GM19099 (cell line): Measurements from ENCODE around the gene TGFBR3.

ENCODE experiments used
- POLR2A ChIP-seq: IDR thresholded peaks from 3 replicates; pipeline ENCODE4 v1.6.1; 2011; ENCODE audit warnings: low read depth; ENCODE audit not compliant: insufficient read length; ENCODE audit errors: extremely low read depth

The TGFBR3 gene

DNA sequence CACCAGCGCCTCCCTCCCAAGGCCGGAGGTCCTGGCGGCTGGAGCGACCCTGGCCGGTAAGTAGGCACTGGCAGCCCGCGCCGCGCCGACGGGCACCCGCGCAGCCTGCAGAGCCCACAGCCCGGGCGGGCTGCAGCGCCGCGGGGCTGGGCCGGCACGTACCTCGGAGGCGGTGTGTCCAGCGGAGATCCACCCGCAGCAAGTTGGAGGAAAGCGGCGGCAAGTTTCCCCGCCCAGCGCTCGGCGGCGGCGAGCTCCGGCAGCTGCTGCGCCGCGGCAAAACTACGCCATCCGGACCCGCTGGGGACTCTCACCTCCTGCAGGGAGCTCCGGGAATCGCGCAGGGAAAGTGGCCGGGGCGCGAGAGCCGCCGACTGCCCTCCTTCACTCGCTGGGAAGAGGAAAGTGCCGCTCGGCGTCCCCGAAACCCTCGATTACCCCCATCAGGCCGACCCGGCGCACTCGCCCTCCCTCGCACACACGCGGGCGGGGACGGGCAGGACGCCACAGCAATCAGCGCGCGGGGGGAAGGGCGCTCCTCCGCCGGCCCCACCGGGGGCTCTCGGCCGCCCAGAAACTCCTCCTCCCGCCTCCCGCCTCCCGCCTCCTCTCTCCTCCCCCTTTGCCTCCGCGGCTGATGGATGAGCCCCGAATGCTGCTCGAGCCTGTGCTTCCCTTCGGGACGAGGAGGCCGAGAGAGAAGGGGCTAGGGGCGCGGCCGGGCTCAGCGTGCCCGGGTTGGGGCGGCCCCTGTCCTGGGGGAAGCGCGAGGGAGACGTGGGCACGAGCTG, at the start of gene TGFBR3:
Gene TGFBR3, minus strand, starts transcription at position 436 of the 791 bp plus-strand sequence. CDS start 24,620 bp downstream, outside the sequence.
- TF ChIP-seq POLR2A = no peak

DNA sequence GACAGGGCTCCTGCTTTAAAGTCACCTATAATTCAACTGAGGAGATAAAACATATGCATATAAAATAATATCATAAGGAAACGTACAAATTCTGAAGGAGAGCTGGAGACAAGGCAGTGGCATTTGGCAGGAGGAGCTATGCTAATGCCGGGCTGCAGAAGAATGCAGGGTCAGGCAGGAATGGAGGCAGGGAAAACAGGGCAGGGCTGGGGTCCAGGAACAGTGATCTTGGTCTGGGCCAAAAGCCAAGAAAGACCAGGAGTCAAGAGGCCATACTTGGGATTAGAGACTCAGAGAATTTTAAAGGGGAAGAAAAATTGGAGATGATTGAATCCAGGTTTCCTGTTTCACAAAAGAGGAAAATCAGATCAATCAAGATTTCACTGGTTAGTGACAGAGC, 43.3 kb upstream of the TGFBR3 start:
- no peak for TF ChIP-seq POLR2A

DNA sequence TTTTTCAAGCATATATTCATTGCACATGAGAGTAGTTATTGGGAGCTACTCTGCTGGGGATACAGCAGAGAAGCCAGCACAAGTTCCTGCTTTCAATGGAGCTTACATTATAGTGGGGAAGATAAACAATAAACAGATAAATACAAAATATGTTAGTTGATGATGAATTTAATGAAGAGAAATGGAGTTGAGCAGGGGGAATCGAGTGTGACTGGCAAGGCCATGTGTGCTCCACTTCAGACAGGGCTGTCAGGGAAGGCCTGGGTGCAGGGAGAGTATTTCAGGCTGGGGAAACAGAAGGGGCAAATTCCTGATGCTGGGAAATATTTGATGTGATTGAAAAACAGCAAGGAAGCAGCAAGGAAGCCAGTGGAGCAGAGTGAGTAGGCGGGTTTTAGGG, 42.1 kb upstream of the TGFBR3 start:
- no peak for TF ChIP-seq POLR2A

DNA sequence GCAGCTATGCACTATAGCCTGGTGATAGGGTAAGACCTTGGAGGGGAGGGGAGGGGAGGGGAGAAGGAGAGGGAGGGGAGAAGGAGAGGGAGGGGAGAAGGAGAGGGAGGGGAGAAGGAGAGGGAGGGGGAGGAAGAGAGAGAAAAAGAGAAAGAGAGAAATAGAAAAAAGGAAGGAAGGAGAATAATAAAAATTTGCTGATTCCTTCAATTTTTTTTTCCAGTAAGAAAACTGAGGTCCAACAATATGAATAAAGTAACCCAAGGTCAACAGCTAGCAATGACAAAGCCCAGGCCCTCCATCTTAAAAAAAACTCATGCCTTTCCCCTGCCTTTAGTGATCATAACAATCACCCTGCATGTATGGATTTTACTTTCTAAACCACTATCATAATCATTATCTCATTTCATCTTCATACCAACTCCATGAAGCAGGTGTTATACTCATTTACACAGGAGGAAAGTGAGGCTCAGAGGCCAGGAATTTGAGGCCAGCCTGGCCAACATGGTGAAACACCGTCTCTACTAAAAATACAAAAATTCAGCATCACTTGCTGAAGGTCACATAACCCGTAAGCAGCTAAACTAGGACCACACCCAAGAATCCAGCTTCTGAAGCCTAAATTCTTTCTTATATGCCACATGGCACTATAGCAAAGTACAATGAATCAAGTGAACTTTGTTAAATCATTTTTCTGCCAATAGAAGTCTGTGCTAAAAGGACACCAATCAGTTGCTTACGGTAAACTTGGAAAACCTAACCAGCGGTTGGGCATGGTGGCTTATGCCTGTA, 39.9 kb upstream of the TGFBR3 start:
- TF ChIP-seq POLR2A = no peak

DNA sequence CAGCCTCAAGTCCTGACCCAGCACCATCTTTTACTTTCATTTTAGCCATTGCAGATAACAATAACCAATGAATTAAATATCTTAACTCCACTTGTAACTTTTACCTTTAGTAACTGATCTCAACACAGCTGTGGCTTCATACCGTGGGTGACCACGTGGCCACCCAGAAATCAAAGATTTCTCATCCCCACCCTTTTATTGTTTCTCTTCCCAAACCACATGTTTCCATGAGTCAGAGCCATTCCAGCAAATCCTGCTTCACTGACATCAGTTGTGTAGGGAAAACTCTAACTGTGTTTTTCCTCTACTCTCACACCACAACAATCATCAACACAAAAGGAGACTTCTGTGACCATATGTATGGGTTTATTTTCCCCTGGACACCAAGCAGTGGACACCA, 38.2 kb upstream of the TGFBR3 start:
- no peak for TF ChIP-seq POLR2A

DNA sequence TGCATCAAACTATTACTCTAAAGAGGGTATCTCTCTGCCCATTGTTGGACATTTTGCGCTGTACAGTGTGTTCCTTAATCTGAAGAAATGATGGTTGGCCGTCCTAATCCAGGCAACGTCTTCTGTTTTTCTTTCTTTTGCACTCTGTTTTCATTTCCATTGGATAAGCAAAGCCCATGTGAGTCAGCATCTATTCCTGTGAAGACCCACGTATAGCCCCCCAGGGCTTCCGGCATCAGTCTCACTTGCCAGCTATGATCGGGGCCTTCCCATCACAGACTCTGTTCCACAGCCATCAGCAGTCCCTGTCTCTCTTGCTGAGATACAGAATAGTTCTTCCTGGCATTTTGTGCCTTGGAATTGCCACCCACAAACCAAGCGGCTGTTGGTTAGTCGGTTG, 34.0 kb upstream of the TGFBR3 start:
- TF ChIP-seq POLR2A = no peak

DNA sequence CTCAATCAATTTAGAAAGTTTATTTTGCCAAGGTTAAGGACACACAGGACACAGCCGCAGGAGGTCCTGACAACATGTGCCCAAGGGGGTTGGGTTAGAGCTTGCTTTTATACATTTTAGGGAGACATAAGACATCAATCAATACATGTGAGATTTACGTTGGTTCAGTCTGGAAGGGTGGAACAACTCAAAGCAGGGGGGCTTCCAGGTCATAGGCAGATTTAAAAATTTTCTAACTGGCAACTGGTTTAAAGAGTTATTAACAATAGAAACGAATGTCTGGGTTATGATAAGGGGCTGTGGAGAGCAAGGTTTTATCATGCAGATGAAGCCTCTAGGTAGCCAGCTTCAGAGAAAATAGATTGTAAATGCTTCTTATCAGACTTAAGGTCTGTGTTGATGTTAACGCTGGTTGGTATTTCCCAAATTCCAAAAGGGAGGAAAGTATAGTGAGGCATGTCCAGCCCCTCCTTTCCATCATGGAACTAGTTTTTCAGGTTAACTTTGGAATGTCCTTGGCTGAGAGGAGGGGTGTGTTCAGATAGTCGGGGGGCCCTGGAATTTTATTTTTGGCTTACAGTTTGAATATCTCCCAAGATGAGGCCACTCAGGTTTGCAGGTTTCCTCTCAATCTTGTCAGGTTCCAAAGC, 31.0 kb upstream of the TGFBR3 start:
- no peak for TF ChIP-seq POLR2A

DNA sequence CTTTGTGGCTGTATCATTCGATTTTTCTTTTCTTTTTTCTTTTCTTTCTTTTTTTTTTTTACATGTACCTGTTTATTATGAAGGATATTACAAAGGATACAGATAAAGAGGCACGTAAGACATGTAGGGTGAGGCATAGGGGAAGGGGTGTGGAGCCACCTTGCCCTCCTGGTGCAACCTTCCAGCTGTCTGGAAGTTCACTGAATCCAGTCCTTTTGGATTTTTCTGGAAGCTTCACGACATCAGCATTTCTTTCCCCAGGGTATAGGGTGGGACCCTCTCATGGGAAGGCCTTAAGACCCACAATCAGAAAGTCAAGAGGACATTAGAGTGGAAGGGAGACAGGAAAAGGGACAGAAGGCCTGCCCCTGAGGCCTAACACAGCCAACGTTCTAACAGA, 30.1 kb upstream of the TGFBR3 start:
- no peak for TF ChIP-seq POLR2A

DNA sequence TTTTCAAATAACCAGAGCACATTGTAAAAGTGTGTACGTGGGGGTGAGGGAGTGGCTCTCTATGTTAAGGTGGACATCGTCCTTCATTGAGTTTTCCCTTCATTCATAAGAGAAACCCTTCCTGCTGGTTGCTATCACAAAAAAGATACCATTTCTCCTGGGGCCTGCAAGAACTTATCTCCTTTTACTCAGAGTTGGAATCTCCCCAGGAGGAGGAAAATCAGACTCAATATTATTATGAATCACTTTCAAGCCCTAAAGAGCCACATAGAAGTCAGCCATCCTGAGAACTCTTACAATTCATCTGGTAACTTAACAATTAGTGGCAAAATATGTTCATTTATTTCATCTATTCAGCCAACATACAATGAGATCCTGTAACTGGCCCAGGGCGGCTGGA, 27.1 kb upstream of the TGFBR3 start:
- no peak for TF ChIP-seq POLR2A

DNA sequence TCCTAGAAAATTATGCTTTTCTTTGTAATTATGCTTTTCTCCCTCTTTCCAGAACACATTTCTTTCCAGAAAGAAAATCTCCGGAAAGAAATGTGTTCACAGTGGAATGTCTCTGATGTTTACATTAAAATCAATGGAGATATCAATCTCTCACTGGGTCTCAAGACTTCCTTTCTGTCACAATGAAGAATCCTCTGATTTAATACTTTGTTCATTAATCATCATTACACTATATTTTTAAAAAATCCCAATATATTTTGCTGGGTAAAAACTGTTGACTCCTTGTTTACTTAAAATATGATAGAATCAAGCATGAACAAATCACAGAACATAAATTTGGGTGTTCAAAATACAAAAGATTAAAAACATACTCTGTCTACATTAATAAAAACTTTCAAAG, 26.3 kb upstream of the TGFBR3 start:
- no peak for TF ChIP-seq POLR2A

DNA sequence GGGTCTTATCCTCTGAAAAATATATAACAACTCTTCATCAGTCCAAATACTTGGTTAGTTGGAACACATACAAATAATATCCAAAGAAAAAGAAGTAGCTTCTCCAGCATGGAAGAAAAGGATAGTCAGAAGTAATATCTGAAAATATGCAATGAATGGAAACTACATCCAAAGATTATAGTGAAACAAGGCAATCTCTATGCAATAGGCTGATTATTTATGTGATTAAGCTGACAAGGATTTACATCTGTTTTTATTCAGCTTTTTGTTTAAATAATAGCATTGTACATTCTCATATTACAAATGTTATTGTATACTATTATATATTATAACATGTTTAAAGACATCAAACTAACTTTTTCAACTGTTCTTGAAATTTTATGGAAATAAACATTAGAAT, 15.3 kb upstream of the TGFBR3 start:
- no peak for TF ChIP-seq POLR2A

DNA sequence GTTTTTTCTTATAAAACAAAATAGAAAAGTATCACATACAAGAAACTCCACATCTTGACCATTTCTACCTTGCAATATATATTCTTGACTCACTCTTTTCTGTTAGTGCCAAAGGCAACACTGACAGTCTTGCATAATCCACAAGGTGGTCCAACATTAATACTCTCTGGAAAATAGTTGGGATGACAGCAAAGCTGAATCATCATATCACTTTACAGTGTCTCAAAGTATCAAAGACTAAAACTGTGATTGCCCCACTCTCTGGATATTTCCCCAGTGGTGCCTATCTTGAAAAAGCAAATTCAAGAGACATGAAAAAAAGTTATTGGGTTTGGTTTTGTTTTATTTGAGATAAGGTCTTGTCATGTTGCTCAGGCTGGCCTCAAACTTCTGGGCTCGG, 14.6 kb upstream of the TGFBR3 start:
- no peak for TF ChIP-seq POLR2A

DNA sequence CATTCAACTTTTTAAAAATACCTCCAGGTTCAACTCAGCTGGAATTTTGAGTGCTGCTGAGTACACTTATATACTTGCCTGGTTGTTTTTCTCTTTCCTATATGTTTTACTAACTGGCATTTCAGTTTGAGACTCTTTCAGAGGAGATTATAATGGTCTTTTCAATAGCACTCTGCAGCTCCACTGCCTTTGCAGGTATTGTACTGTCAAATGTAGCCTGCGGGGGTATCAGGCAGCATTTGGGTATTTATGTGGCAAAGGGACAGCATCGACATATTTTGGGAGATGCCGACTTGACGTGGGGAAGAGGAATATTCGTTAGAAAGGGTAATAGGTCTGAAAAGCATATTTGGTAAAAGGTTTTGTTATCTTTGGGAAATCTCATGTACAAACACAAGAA, 11.1 kb upstream of the TGFBR3 start:
- TF ChIP-seq POLR2A = no peak

DNA sequence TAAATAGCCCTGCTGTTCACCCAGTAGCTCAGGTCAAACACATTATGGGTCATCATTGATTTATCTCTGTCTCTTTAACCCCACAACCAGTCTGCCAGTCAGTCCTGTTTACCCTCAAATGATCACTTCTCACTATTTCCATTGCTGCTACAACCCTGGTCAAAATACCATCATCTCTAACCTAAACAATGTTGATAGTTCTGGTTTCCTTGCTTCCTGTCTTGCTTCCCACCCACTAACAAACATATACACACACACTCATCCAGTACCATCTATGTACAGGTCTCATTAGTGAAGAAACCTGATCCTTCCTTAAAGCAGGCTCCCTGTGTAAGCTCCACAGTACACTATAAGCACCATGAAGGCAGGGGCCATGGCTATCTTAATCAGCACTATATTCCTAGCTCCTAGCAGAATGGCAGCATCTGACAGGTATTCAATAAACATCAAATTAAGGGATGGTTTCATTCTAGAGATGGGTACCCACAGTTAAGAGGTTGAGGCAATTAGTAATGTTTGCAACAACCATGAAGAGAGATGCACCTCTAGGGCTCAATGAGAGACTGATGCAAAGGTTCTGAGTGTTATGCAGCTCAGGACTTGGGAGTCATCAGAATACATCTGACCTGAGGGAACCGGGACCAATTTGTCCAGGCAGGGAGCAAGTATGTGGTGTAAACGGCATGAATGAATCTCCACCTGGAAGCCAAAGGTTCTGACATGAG, 10.0 kb upstream of the TGFBR3 start:
- TF ChIP-seq POLR2A = no peak

DNA sequence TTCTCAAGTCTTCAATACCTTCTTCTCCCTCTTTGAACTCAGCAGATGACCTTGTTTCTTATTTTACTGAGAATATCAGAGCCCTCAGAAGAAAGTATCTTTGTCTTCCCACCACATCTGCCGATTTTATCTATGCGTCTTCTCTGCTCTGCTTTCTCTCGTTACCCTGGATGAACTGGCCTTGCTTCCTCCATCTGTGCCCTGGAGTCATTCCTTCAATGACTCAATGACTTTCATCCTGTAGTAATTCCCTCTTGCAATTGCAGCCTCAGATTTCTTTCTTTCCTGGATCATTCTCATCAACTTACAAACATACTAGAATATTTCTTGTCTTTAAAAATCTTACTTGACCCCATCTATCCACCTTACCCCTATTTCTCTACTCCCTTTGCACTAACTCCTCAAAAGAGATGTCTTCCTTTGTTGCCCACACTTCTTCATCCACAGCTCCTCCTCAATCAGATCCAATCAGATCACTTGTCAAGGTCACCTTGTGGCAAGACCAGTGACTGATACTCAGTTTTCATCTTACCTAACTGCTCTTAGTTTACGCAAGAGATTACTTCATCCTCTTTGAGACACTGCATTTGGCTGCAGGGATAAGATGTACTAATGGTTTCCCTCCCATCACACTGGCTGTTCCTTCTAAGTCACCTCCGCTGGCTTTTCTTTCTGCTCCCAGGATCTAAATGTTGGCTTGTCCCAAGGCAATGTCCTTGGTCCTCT, 8.2 kb upstream of the TGFBR3 start:
- TF ChIP-seq POLR2A = no peak

DNA sequence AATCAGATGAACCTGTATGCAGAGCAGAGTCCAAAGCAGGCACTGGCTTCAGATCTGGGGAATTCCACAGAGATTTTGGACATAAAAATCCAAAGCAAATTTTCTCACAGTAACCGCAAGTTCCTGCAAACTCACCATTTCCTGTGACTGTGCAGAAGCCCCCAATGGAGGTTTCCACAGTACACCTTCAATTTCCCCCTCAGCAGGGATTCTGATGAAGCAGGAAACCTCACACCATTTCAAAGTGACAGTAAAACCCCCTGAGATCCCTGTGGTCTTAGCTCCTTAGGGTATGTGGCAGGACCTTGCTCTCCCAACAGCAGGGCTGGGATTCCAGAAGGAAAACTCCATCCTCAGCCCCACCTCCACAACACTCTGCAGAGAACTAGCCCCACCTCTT, 6.0 kb upstream of the TGFBR3 start:
- TF ChIP-seq POLR2A = no peak
